Measurements from ENCODE around the gene ARFRP1.

Gene ARFRP1

DNA sequence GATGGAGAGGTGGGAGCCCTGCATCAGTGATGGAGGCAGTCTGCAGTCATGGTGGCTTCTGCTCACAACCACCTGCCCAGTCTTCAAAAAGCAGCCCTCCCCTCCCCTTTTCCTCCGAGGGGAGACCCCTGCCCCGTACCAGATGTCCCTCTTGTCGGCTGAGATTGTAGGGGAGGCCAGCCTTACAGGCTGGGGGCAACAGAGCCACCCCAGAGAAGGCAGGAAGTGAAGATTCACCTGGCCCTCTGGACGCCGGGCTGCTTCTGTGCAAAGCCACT is 6.8 kb downstream of the ARFRP1 start:
- TF ChIP-seq JUND (IDR thresholded peaks at IDR 0.05; ENCODE audit: low read depth), result no peak
- in situ Hi-C loops (cut with HindIII; ENCODE audit: low pct_unique_long_range_greater_than_20kb, low sequenced_read_pairs), result no loop called here
- DNase-seq (ENCODE audit: low read depth in 1 of 2, low spot score in 1 of 2), result no peak

DNA sequence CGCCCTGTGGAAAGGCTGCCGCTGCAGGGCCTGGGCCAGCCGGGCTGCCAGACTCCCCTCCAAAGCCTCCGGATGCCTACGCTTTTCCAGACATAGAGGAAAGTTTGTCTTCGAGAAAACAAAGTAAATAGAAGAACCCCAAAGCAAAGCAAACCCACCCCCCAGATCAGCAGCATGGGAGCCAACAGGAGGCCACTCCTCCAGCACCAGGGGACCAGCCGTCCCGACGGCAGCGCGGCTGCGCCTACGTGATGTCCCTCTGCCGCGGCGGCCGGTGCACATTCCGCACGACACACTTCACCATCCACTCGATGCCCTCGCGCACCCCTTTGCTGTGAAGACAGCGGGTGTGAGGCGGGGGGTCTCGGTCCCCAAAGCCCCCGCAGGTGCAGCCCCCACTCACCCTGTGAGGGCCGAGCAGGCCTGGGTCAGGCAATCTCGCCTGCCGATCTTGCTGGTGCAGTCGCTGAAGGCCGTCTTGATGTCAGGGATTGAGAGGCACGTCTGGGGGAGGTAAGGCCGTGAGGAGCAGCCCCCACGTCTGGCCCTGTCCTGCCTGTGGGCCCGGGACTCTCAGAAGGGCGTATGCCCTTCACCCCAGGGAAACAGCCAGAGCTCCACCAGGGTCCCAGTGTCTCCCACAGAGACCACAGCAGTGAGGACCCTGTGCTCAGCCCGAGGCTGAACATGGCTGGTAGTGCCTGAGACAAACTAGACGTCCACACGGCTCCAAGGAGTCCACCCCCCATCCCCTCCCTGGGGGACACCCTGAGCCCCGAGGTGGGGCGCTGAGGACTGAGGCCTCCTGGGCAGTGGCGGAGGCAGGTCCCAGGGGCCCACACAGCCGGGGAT is 7.4 kb downstream of the ARFRP1 start:
- TF ChIP-seq JUND (IDR thresholded peaks at IDR 0.05; ENCODE audit: low read depth), result no peak
- DNase-seq (ENCODE audit: low read depth in 1 of 2, low spot score in 1 of 2), result no peak
- in situ Hi-C loops (cut with HindIII; ENCODE audit: low pct_unique_long_range_greater_than_20kb, low sequenced_read_pairs), result no loop called here

DNA sequence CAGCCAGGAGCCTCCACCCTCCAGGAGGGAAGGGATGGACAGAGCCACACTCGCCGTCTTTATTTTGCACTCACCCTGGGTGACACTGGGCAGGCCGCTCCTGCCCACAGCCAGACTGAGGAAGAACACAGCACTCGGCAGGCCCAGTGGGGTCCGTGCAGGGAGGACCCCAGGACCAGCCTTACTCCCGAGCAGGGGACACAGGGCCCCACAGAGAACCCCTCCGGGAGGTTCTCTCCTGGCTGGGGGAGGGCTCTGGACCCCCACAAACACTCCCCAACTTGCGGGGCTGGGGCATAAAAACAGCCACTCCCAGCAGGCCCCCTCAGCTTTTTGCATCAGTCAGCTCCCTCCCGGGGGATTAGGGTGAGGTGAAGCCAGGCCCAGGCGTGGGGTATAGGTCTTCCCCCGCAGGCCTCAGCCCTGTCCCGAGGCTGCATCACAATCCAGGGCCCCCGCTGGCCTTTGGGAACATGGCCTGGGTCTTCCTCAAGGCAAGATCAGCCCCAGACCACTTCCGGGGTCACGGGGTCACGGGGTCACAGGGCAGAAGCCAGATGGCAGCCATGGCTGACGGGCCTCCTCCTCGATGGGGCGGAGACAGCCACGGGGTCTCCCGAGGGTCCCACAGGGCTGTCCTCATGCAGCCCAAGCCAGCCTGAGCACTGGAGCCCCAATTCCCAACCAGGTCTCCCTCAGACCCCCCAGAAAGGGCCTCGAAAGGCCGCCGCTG is 8.1 kb downstream of the ARFRP1 start:
- DNase-seq (ENCODE audit: low read depth in 1 of 2, low spot score in 1 of 2), result no peak
- in situ Hi-C loops (cut with HindIII; ENCODE audit: low pct_unique_long_range_greater_than_20kb, low sequenced_read_pairs), result no loop called here
- TF ChIP-seq JUND (IDR thresholded peaks at IDR 0.05; ENCODE audit: low read depth), result no peak

DNA sequence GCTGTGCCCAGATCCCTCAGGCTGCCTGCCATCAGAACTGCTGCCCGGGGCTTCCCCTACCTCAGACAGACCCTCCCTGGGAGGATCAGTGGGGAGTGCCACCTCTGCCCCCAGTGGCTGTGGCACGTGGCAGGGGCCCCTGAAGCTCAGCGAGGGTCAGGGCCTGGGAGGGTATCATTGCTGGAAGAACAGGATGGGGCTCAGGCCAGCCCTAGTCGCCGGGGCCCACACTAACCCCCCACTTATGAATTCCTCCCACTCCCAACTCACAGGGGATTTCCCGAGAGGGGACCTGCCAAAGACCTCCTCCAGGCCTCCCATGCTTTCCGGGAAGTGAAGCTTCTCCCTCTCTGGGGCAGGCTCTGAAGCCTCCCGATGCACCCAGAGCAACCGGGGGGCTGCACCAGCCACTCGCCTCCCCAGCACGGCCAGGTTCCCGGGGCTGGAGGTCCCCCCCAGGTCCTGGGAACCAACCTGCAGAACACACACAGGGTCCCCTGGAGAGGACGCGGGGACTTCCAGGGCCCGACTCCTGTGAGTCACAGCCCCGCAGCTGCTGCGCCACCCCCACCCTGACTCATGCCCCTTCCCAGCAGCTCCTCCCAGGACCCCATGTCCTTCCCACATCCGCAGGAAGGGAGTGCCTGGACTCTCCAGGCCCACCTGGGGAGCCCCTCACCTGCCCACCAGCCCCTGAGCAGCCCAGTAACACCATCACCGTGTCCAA is 8.9 kb downstream of the ARFRP1 start:
- in situ Hi-C loops (cut with HindIII; ENCODE audit: low pct_unique_long_range_greater_than_20kb, low sequenced_read_pairs), result no loop called here
- TF ChIP-seq JUND (IDR thresholded peaks at IDR 0.05; ENCODE audit: low read depth), result no peak
- no peak for DNase-seq (ENCODE audit: low read depth in 1 of 2, low spot score in 1 of 2)

DNA sequence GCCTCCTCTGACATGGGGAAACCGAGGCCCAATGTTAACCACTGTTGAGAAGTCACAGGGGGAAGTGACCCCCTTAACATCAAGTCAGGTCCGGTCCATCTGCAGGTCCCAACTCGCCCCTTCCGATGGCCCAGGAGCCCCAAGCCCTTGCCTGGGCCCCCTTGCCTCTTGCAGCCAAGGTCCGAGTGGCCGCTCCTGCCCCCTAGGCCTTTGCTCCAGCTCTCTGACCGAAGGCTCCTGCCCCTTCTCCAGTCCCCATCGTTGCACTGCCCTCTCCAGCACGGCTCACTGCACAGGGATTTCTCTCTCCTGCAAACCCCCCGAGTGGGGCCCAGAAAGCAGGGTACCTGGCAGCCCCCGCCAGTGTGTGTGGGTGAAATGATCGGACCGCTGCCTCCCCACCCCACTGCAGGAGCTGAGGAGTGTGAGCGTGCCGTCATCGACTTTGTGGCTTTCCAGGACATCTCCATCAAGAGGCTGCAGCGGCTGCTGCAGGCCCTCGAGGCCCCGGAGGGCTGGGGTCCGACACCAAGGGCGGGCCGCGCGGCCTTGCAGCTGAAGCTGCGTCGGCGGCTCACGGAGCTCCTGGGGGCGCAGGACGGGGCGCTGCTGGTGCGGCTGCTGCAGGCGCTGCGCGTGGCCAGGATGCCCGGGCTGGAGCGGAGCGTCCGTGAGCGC is 9.8 kb downstream of the ARFRP1 start:
- in situ Hi-C loops (cut with HindIII; ENCODE audit: low pct_unique_long_range_greater_than_20kb, low sequenced_read_pairs), result no loop called here
- TF ChIP-seq JUND (IDR thresholded peaks at IDR 0.05; ENCODE audit: low read depth), result no peak
- DNase-seq (ENCODE audit: low read depth in 1 of 2, low spot score in 1 of 2), result no peak

DNA sequence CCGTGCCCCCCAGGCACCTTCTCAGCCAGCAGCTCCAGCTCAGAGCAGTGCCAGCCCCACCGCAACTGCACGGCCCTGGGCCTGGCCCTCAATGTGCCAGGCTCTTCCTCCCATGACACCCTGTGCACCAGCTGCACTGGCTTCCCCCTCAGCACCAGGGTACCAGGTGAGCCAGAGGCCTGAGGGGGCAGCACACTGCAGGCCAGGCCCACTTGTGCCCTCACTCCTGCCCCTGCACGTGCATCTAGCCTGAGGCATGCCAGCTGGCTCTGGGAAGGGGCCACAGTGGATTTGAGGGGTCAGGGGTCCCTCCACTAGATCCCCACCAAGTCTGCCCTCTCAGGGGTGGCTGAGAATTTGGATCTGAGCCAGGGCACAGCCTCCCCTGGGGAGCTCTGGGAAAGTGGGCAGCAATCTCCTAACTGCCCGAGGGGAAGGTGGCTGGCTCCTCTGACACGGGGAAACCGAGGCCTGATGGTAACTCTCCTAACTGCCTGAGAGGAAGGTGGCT is 10.4 kb downstream of the ARFRP1 start:
- TF ChIP-seq JUND (IDR thresholded peaks at IDR 0.05; ENCODE audit: low read depth), result no peak
- in situ Hi-C loops (cut with HindIII; ENCODE audit: low pct_unique_long_range_greater_than_20kb, low sequenced_read_pairs), result no loop called here
- DNase-seq (ENCODE audit: low read depth in 1 of 2, low spot score in 1 of 2), result no peak

DNA sequence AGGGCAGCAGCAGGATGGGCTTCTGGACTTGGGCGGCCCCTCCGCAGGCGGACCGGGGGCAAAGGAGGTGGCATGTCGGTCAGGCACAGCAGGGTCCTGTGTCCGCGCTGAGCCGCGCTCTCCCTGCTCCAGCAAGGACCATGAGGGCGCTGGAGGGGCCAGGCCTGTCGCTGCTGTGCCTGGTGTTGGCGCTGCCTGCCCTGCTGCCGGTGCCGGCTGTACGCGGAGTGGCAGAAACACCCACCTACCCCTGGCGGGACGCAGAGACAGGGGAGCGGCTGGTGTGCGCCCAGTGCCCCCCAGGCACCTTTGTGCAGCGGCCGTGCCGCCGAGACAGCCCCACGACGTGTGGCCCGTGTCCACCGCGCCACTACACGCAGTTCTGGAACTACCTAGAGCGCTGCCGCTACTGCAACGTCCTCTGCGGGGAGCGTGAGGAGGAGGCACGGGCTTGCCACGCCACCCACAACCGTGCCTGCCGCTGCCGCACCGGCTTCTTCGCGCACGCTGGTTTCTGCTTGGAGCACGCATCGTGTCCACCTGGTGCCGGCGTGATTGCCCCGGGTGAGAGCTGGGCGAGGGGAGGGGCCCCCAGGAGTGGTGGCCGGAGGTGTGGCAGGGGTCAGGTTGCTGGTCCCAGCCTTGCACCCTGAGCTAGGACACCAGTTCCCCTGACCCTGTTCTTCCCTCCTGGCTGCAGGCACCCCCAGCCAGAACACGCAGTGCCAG is 11.0 kb downstream of the ARFRP1 start, which contains the start of gene TNFRSF6B:
Gene TNFRSF6B (plus strand): TSS at position 25 of the 729 bp plus-strand sequence. CDS start 116 bp downstream, at position 141.
- no peak for TF ChIP-seq JUND (IDR thresholded peaks at IDR 0.05; ENCODE audit: low read depth)
- in situ Hi-C loops (cut with HindIII; ENCODE audit: low pct_unique_long_range_greater_than_20kb, low sequenced_read_pairs), result no loop called here
- no peak for DNase-seq (ENCODE audit: low read depth in 1 of 2, low spot score in 1 of 2)

DNA sequence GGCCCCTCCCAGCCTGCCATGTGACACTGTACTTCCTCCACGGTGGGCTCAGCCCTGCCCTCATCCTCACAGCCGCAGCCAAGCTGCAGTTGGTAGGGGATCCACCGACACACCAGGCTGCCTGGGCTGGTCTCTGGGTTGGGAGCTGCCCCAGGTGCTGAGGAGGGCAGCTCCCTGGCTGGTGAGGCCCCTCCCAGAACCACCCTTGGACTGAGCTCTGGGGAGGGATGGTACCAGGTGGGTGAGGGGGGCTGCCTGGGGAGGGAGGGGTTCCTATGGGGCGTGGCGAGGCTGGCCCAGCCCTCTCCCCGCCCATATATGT is 11.5 kb downstream of the ARFRP1 start:
- no peak for DNase-seq (ENCODE audit: low read depth in 1 of 2, low spot score in 1 of 2)
- in situ Hi-C loops (cut with HindIII; ENCODE audit: low pct_unique_long_range_greater_than_20kb, low sequenced_read_pairs), result no loop called here
- TF ChIP-seq JUND (IDR thresholded peaks at IDR 0.05; ENCODE audit: low read depth), result no peak

DNA sequence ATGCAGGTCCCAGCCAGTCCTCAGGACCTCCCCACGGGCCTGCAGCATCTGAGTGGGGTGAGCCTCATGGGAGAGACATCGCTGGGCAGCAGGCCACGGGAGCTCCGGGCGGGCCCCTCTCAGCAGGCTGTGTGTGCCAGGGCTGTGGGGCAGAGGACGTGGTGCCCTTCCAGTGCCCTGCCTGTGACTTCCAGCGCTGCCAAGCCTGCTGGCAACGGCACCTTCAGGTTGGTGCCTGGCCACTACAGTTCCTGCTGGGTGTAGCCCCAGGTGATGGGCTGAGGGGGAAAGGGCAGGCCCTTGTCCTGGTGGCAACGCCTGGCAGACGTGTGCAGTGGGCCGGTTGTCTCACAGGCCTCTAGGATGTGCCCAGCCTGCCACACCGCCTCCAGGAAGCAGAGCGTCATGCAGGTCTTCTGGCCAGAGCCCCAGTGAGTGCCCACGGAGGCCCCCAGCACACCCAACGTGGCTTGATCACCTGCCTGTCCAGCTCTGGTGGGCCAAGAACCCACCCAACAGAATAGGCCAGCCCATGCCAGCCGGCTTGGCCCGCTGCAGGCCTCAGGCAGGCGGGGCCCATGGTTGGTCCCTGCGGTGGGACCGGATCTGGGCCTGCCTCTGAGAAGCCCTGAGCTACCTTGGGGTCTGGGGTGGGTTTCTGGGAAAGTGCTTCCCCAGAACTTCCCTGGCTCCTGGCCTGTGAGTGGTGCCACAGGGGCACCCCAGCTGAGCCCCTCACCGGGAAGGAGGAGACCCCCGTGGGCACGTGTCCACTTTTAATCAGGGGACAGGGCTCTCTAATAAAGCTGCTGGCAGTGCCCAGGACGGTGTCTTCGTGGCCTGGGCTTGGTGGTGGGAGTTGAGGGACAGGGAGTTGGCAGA is 12.1 kb downstream of the ARFRP1 start:
- no peak for TF ChIP-seq JUND (IDR thresholded peaks at IDR 0.05; ENCODE audit: low read depth)
- in situ Hi-C loops (cut with HindIII; ENCODE audit: low pct_unique_long_range_greater_than_20kb, low sequenced_read_pairs), result no loop called here
- no peak for DNase-seq (ENCODE audit: low read depth in 1 of 2, low spot score in 1 of 2)

DNA sequence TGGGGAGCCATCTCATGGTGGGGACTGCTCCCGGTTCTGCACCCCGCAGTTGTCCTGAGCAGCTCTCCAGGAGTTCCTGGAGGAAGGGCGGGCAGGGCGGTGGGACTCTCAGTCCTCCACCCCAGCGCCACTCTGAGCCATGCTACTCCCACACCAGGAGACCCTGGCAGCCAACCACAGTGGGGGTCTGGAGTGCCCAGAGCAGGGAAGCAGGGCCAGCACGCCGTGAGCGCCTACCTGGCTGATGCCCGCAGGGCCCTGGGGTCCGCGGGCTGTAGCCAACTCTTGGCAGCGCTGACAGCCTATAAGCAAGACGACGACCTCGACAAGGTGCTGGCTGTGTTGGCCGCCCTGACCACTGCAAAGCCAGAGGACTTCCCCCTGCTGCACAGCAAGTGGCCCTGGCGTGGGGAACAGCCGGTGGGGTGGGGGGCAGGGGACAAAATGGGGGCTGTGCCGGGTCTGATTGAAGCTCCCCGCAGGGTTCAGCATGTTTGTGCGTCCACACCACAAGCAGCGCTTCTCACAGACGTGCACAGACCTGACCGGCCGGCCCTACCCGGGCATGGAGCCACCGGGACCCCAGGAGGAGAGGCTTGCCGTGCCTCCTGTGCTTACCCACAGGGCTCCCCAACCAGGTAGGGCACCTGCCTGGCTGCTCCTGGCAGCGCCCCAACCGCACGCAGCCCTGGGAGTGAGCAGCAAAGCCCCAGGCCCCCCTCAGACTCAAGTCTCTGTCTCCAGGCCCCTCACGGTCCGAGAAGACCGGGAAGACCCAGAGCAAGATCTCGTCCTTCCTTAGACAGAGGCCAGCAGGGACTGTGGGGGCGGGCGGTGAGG is 13.0 kb downstream of the ARFRP1 start:
- TF ChIP-seq JUND (IDR thresholded peaks at IDR 0.05; ENCODE audit: low read depth), result no peak
- in situ Hi-C loops (cut with HindIII; ENCODE audit: low pct_unique_long_range_greater_than_20kb, low sequenced_read_pairs), result no loop called here
- no peak for DNase-seq (ENCODE audit: low read depth in 1 of 2, low spot score in 1 of 2)

Measured in T47D (cell line).